ENCODE measurements around the gene ID2.

The ID2 gene

GRCh38 chr2:8648441-8649213 is 33.2 kb upstream of the ID2 start:
- no peak for DNase-seq

- no peak for DNase-seq
Measured at GRCh38 chr2:8649718-8650117, 32.1 kb upstream of the ID2 start.

- no peak for DNase-seq
Measured at GRCh38 chr2:8650256-8650655, 31.6 kb upstream of the ID2 start.

- no peak for DNase-seq
Measured at GRCh38 chr2:8652774-8653426, 29.0 kb upstream of the ID2 start.

- DNase-seq, result no peak
Measured at GRCh38 chr2:8653485-8653884, 28.4 kb upstream of the ID2 start.

GRCh38 chr2:8654041-8654440 is 27.8 kb upstream of the ID2 start:
- no peak for DNase-seq

- DNase-seq, result no peak
Measured at GRCh38 chr2:8654483-8654882, 27.4 kb upstream of the ID2 start.

GRCh38 chr2:8656160-8656641 is 25.7 kb upstream of the ID2 start:
- no peak for DNase-seq

- no peak for DNase-seq
Measured at GRCh38 chr2:8656811-8657210, 25.0 kb upstream of the ID2 start.

- no peak for DNase-seq
Measured at GRCh38 chr2:8657423-8658062, 24.3 kb upstream of the ID2 start.

GRCh38 chr2:8658064-8658862 is 23.6 kb upstream of the ID2 start:
- DNase-seq, result no peak

- DNase-seq, result no peak
Measured at GRCh38 chr2:8659092-8659734, 22.6 kb upstream of the ID2 start.

GRCh38 chr2:8659735-8660492 is 21.9 kb upstream of the ID2 start:
- no peak for DNase-seq

- no peak for DNase-seq
Measured at GRCh38 chr2:8661235-8661634, 20.6 kb upstream of the ID2 start.

GRCh38 chr2:8661736-8662135 is 20.1 kb upstream of the ID2 start:
- no peak for DNase-seq

GRCh38 chr2:8662239-8662879 is 19.5 kb upstream of the ID2 start:
- DNase-seq, result no peak

GRCh38 chr2:8663997-8664396 is 17.9 kb upstream of the ID2 start:
- DNase-seq, result peak in 1 of 6 experiments; percentile 8

GRCh38 chr2:8666581-8666980 is 15.3 kb upstream of the ID2 start:
- no peak for DNase-seq

- DNase-seq, result no peak
Measured at GRCh38 chr2:8667896-8668512, 13.9 kb upstream of the ID2 start.

GRCh38 chr2:8669157-8669817 is 12.6 kb upstream of the ID2 start:
- DNase-seq, result no peak

Data from stimulated activated naive CD4-positive, alpha-beta T cell (primary cell).